Small intestine (tissue), 7 donors: ENCODE measurements around the gene GRK5. TPM values are rescaled to one million over a fixed set of nuclear protein-coding genes. Genes with fewer than 3 reads are reported as not detected.

Experiments
- DNase-seq, 2 donors: peaks; one replicate each; pipeline versions ENCODE4 v3.0.0 to v3.0.0-alpha.2; 2013
- FAIRE-seq: peaks from 2 replicates; lab custom pipeline; 2012; peaks lifted over from hg19 to GRCh38; lab: Jason Lieb, UNC
- H3K27ac ChIP-seq, 3 donors: one replicate each; pipeline ENCODE4 v1.5.1; 2013; ENCODE audit warnings: low read length in 2 of 3, mild to moderate bottlenecking in 2 of 3, control low read depth in 1 of 3, inconsistent platforms in 1 of 3, low read depth in 1 of 3, moderate library complexity in 1 of 3
- H3K27me3 ChIP-seq, 3 donors: one replicate each; pipeline ENCODE4 v1.6.1; 2013; ENCODE audit warnings: low read length in 3 of 3, inconsistent platforms in 1 of 3; ENCODE audit not compliant: control insufficient read depth in 3 of 3, insufficient read depth in 3 of 3
- H3K36me3 ChIP-seq, 3 donors: one replicate each; pipeline ENCODE4 v1.6.1; 2013; ENCODE audit warnings: low read length in 3 of 3, inconsistent platforms in 1 of 3, low read depth in 1 of 3, mild to moderate bottlenecking in 1 of 3, moderate library complexity in 1 of 3; ENCODE audit not compliant: control insufficient read depth in 3 of 3, insufficient read depth in 2 of 3
- H3K4me1 ChIP-seq, 3 donors: one replicate each; pipeline ENCODE4 v1.6.1; 2013; ENCODE audit warnings: low read length in 2 of 3, inconsistent platforms in 1 of 3, low read depth in 1 of 3, mild to moderate bottlenecking in 1 of 3, moderate library complexity in 1 of 3; ENCODE audit not compliant: control insufficient read depth in 3 of 3, insufficient read depth in 2 of 3
- H3K4me3 ChIP-seq, 3 donors: one replicate each; pipeline ENCODE4 v1.5.1; 2013; ENCODE audit warnings: low read length in 3 of 3, control low read depth in 1 of 3, inconsistent platforms in 1 of 3, low read depth in 1 of 3, mild to moderate bottlenecking in 1 of 3, moderate library complexity in 1 of 3
- H3K9me3 ChIP-seq, 2 donors: one replicate each; pipeline ENCODE4 v1.6.1; 2013; ENCODE audit warnings: low read depth in 1 of 2, low read length in 1 of 2; ENCODE audit not compliant: control insufficient read depth in 2 of 2, insufficient read depth in 1 of 2
- WGBS, 3 donors: extraction: QIAGEN DNeasy Blood & Tissue Kit; methylation state at CpG; one replicate each; pipeline ENCODE4 v1.1.7; 2013; 5-methylcytosine and 5-hydroxymethylcytosine counted together
- polyA plus RNA-seq, 4 donors: library from polyadenylated mRNA; stranded (reverse) in 3 of 4; unstranded in 1 of 4; fragments of 200-250 nt in 3 of 4; fragments of 120-200 nt in 1 of 4; gene quantifications; one replicate each; pipeline versions ENCODE4 v1.2.1 to v1.2.3, GENCODE V29; 2013
- donor health status: healthy with polysubstance abuse.
- donor health status: control.
- donor health status: control.
- donor health status: Bipolar disorder and iron deficiency.
- donor health status: healthy.

GRK5 gene
- polyA plus RNA-seq, 4 donors, result 21.6 to 50.5 (median 26.0) TPM

- peaks cover 15 to 54% (median 19%) of the 10 kb centered on the region in 3 donors for H3K4me1 ChIP-seq
- no peak for FAIRE-seq
These were observed 43.4 kb downstream of the GRK5 start for GRCh38 chr10:119250641-119251314.

GRCh38 chr10:119251315-119251708, 43.9 kb downstream of the GRK5 start:
- no peak overlapping the region for H3K4me3 ChIP-seq
- H3K9me3 ChIP-seq, result no peaks in the 10 kb centered on the region
- peaks cover 15 to 57% (median 19%) of the 10 kb centered on the region in 3 donors for H3K4me1 ChIP-seq

More at GRCh38 chr10:119250641-119251314, 43.4 kb downstream of the GRK5 start:
- Histone ChIP-seq H3K27me3 (no peaks in the 10 kb centered on the region), H3K27ac (peak overlapping the region in 2 of 3 donors; percentile 88 to 93), H3K9me3 (no peaks in the 10 kb centered on the region), H3K4me3 (no peak overlapping the region), H3K36me3 (peaks cover 0 to 20% (median 0%) of the 10 kb centered on the region in 3 donors)
- 51 to 78% (median 71%) methylated on average over 10 of the region's 10 CpGs for WGBS, 3 donors
- DNase-seq, result no peak

GRCh38 chr10:119252051-119252465, 44.7 kb downstream of the GRK5 start:
- Histone ChIP-seq H3K9me3 (no peaks in the 10 kb centered on the region), H3K36me3 (peaks cover 0 to 14% (median 0%) of the 10 kb centered on the region in 3 donors), H3K27ac (peak overlapping the region; percentile 76 to 93 (median 88)), H3K27me3 (no peaks in the 10 kb centered on the region), H3K4me3 (no peak overlapping the region), H3K4me1 (peaks cover 15 to 57% (median 19%) of the 10 kb centered on the region in 3 donors)
- no peak for DNase-seq
- 62 to 90% (median 88%) methylated on average over 8 of the region's 8 CpGs for WGBS, 3 donors
- FAIRE-seq, result no peak

More at GRCh38 chr10:119251315-119251708, 43.9 kb downstream of the GRK5 start:
- Histone ChIP-seq H3K36me3 (peaks cover 0 to 20% (median 0%) of the 10 kb centered on the region in 3 donors), H3K27me3 (no peaks in the 10 kb centered on the region), H3K27ac (peak overlapping the region in 2 of 3 donors; percentile 88 to 93)
- WGBS, 3 donors, result 59 to 94% (median 85%) methylated on average over 7 of the region's 7 CpGs
- FAIRE-seq, result no peak
- DNase-seq, result no peak

GRCh38 chr10:119252470-119253151, 45.2 kb downstream of the GRK5 start:
- Histone ChIP-seq H3K4me1 (peaks cover 15 to 57% (median 19%) of the 10 kb centered on the region in 3 donors), H3K4me3 (no peak overlapping the region), H3K27me3 (no peaks in the 10 kb centered on the region), H3K27ac (peak overlapping the region; percentile 76 to 93 (median 88)), H3K9me3 (no peaks in the 10 kb centered on the region), H3K36me3 (peaks cover 0 to 14% (median 0%) of the 10 kb centered on the region in 3 donors)
- DNase-seq, result peak; percentile 67 to 75
- 85 to 86% (median 86%) methylated on average over 10 of the region's 10 CpGs for WGBS, 3 donors
- FAIRE-seq, result no peak

- Histone ChIP-seq H3K9me3 (no peaks in the 10 kb centered on the region), H3K4me3 (no peak overlapping the region), H3K4me1 (peaks cover 15 to 57% (median 21%) of the 10 kb centered on the region in 3 donors), H3K27me3 (no peaks in the 10 kb centered on the region), H3K27ac (peak overlapping the region; percentile 76 to 93 (median 88)), H3K36me3 (peaks cover 0 to 15% (median 0%) of the 10 kb centered on the region in 3 donors)
- FAIRE-seq (no peak), DNase-seq (peak; percentile 63 to 87)
- WGBS, 3 donors, result 46 to 59% (median 51%) methylated on average over 16 of the region's 16 CpGs
These were observed 46.2 kb downstream of the GRK5 start for GRCh38 chr10:119253433-119254174.

GRCh38 chr10:119254335-119254734, 47.0 kb downstream of the GRK5 start:
- peak overlapping the region; percentile 5 to 93 (median 88) for H3K27ac ChIP-seq
- WGBS, 3 donors, result 61 to 75% (median 71%) methylated on average over 3 of the region's 3 CpGs
- FAIRE-seq (no peak), DNase-seq (no peak)
- no peaks in the 10 kb centered on the region for H3K9me3 ChIP-seq
- H3K27me3 ChIP-seq, result no peaks in the 10 kb centered on the region
- peaks cover 0 to 18% (median 0%) of the 10 kb centered on the region in 3 donors for H3K36me3 ChIP-seq
- H3K4me3 ChIP-seq, result no peak overlapping the region
- H3K4me1 ChIP-seq, result peaks cover 15 to 57% (median 21%) of the 10 kb centered on the region in 3 donors

- WGBS, 3 donors, result 92 to 98% (median 92%) methylated on average over 8 of the region's 8 CpGs
These were observed 48.7 kb downstream of the GRK5 start for GRCh38 chr10:119256030-119256429.

GRCh38 chr10:119256897-119257296, 49.5 kb downstream of the GRK5 start:
- no peak for DNase-seq
- no peak for FAIRE-seq
- Histone ChIP-seq H3K27me3 (no peaks in the 10 kb centered on the region), H3K9me3 (no peaks in the 10 kb centered on the region), H3K27ac (no peak overlapping the region), H3K4me1 (peaks cover 15 to 42% (median 18%) of the 10 kb centered on the region in 3 donors), H3K36me3 (peaks cover 0 to 15% (median 0%) of the 10 kb centered on the region in 3 donors), H3K4me3 (no peak overlapping the region)
- 92 to 95% (median 95%) methylated on average over 5 of the region's 5 CpGs for WGBS, 3 donors

More at GRCh38 chr10:119256030-119256429, 48.7 kb downstream of the GRK5 start:
- no peak overlapping the region for H3K4me3 ChIP-seq
- no peaks in the 10 kb centered on the region for H3K27me3 ChIP-seq
- H3K4me1 ChIP-seq, result peaks cover 15 to 50% (median 21%) of the 10 kb centered on the region in 3 donors
- no peaks in the 10 kb centered on the region for H3K9me3 ChIP-seq
- H3K36me3 ChIP-seq, result peaks cover 0 to 19% (median 0%) of the 10 kb centered on the region in 3 donors
- FAIRE-seq (no peak), DNase-seq (no peak)
- H3K27ac ChIP-seq, result peak overlapping the region in 1 of 3 donors; percentile 93
